Hematopoietic multipotent progenitor cell treated with erythropoietin and hydrocortisone succinate and interleukin-3 and kit ligand, for 17 days (in vitro differentiated cells): ENCODE data around the gene STXBP3.

Experiments
- DNase-seq: peaks from one replicate; pipeline ENCODE4 v3.0.0-alpha.2; 2015; ENCODE audit warnings: low spot score

Gene STXBP3

GRCh38 chr1:108845446-108845845 is 99.0 kb downstream of the STXBP3 start:
- no peak for DNase-seq

- DNase-seq, result no peak
Observed at GRCh38 chr1:108845991-108846390, 99.5 kb downstream of the STXBP3 start.

DNA sequence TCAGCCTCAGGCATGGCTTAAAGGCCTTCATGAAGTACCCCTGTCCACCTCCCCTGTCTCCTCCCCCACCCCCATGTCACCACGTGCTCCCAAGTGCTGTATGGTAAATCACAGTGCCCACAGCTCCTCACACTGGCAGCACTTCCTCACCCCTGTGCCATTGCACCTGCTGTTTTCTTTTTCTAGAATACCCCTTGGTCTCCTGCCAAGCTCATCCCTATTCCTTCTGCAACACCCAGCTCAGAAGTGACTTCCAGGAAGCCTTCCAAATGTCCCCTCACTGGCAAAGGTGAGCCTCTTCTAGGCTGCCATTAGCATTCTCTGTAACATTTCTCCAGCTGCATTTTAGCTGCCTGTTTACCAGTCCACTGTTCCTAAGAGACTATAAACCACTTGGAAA is 101.0 kb downstream of the STXBP3 start:
- DNase-seq, result no peak

DNA sequence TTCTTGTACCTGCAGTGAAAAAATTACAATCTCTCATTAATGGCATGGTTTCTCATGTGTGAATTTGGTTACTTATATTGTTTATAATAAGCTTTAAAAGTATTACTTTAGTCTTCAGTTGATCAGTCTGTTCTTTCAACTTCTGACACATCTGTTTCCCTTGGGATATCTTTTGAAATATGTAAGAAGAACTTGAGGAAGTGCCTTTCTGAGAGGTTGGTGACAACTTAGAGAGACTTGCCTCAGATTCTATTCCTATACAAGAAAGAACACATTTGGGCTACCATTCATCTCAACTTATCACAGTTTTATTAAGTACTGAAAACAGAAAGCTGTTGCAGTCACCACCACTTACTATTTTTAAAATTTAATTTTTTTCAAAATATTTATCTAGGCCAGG is 102.3 kb downstream of the STXBP3 start:
- no peak for DNase-seq

DNA sequence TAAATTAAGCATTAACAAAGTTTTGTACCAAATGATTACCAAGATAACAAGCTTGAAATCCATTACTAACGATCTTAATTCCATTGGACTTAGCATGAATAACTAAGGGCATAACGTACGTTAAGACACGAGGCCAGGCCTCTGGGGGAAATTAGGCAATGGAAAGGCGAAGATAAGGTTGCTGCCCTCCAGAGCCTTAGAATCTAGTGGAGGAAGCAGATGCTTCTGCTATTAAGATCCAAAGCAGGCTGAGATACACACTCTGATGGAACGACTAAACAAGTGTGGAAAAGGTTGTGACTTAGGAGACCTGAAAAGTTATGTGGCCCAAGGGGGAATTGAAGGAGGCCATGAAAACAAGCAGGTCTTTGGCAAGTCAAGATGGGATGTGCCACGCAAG is 104.5 kb downstream of the STXBP3 start:
- DNase-seq, result no peak

DNA sequence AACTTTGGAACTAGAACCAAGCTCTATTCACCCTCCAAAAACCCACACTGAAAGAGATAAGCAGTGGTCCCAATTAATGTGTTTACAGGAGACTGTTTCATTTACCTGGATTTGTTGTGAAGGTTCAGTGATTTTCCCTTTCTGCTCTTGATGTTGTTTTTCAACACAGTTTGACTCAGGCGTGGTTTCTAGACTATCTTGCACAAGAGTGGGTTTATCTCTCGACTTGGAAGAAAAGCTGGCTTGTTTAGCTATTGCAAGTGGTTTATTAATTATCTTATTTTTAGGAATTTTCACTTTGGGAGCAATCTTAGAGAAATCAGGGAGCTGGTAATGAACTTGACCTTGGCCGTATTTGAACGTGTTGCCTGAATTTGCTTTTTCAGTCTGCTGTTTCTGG is 105.1 kb downstream of the STXBP3 start:
- DNase-seq, result no peak

DNA sequence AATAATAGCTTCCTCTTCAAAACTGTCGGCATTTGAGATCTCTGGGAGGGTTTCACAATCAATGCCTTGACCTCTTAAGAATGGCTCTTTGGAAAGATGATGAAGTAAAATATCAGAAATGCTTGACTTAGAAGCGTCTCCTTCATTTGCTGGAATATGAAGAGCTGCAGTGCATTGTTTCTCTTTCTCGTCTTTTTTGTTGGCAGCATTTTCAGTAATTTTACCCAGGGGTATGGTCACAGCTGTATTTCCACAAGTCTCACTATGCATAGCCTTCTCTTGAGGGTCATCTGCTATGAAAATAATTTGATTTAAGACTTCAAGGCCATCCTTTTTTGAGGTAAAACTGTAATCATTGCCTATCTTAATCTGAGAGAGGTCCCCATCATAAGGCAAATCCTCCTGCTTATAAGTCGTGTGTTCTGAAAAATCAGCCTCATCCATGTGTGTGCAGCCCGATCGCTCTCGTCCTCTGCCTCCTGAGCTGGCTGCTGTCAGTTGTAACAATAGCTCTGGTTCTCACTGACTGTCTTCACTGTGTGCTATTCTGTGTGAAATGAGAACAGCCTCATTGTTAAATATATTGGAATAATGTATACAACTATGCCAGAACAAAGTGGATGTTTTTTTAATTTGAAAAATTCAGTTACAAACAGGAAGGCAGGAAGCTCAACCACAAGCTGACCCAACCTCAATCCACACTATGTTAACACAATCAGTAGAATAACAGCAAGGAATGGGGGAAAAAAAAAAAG is 105.9 kb downstream of the STXBP3 start:
- no peak for DNase-seq

DNA sequence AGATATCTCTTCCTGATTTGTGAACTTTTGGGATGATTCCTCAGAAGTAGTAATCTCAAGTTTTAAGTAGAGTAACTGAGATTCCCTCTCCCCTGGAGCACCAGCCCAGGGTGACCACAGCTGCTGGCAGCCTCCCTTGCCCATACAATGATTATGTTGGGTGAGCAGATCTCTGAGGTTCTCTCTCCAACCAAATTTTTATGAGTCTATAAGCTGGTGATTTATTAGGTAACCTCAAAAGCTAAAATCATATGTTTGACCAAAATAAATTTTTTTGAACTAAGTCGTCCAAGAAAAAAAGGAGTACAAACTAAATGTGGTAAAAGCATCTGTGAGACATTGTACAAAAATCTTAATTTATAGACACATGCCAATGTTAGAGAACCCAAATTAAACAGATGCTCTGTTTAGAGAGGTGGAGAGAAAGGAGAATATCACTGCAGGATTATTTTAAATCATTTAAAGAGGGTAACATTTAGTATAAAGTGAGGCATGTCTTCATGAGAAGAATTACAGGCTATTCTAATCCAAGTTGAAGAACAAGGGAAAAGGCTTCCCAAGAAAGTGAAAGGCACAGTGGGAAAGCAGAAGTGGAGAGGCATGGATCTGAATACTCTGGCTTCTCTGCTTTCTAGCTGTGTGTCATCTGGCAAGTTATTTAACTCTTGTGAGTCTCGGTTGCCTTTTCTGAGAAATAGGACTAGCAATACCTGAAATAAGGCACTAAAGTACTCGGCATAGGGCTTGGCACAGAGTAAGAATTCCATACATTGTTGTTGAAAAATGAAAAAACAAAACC is 107.9 kb downstream of the STXBP3 start:
- DNase-seq, result no peak

DNA sequence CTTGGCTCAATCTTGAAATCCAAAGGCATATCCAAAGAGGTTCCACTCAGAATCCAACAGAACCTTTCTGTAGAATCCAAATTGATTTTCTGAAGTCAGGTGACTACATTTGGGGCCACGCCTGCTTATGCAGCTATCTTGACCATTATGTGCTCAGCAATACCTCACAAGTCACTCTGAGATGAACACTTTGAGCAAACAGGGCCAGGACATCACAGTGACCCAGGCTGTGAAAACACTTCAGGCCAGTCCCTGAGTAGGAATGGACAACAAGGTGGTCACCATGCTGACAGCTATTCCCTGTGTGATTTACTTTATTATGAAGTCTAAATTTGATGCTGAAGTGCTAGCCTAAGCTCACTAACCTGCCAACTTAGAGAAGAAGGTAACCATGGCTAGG is 110.5 kb downstream of the STXBP3 start, which contains the start of gene AKNAD1:
TSS of gene AKNAD1 (minus strand) at position 101 of the 400 bp plus-strand sequence. CDS start 4,430 bp downstream, outside the sequence.
- DNase-seq, result no peak

DNA sequence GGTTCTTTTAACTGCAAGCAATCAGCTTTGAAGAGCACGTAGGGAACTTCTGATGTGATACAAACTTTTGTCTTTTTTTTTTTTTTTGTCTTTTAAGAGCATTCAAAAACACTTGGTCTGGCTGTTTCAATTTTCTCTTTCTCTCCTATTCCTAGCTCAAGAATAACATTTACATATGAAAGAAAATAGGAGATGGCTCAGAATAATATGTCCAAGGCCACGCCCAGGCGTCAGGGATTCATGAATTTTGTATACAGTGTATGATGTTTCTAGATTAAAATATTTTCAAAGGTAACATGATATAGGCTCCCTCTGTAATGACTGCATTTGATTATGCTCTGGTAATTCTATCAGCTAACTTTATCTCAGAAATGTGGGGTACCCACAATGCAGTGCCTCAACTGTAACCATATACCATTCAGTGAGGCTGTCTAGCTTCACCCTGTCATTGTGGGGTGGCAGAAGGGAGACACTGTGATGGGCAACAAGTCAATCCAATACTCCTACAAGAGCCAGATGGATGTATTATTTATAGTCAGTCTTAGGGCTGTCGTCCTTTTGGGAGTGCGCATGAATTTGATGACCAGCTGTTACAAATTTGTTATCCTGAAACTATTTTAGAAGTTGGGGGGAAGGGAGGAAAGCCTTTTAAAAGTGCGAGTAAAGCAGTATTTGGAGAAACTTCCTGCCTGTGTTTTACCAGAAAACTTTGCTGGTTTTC is 111.9 kb downstream of the STXBP3 start:
- DNase-seq, result no peak
